Esophagus squamous epithelium (tissue), 4 donors: Measurements from ENCODE around the gene ZNF25.

Experiments used
- POLR2A ChIP-seq, 4 donors: fragments of 450-650 bp; IDR thresholded peaks; one replicate each; pipeline ENCODE4 v1.6.1; 2017; ENCODE audit warnings: antibody characterized with exemption in 4 of 4, mild to moderate bottlenecking in 4 of 4, moderate library complexity in 3 of 4
- TF ChIP-seq, protein P1 (sequence below), 6 experiments: fragments of 450-650 bp in 4 of 6; fragments of 200-600 bp in 2 of 6; sonication (generic) in 2 of 6; IDR thresholded peaks; one replicate each; pipeline ENCODE4 v1.5.1; 2016 to 2019; ENCODE audit warnings: antibody characterized with exemption in 6 of 6, mild to moderate bottlenecking in 4 of 6, moderate library complexity in 4 of 6

DNA sequence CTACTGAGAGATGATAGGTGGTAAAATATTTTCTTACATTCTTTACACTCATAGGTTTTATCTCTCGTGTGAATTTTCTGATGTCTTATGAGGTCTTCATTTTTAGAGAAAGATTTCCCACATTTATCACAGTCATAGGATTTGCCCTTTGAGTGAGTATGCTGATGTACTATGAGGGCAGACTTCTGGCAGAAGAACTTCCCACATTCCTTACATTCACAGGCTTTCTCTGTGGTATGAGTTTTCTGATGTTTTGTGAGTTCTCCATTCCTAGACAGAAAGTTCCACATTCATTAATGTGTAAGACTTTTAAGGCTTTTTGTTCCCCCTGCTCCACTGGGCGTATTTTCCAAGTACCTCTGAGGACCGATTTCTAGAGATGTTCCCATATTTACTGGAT is 23.5 kb downstream of the ZNF25 start:
- TF ChIP-seq POLR2A (IDR thresholded peaks at IDR 0.05) = no peak
- TF ChIP-seq, protein P1, sequence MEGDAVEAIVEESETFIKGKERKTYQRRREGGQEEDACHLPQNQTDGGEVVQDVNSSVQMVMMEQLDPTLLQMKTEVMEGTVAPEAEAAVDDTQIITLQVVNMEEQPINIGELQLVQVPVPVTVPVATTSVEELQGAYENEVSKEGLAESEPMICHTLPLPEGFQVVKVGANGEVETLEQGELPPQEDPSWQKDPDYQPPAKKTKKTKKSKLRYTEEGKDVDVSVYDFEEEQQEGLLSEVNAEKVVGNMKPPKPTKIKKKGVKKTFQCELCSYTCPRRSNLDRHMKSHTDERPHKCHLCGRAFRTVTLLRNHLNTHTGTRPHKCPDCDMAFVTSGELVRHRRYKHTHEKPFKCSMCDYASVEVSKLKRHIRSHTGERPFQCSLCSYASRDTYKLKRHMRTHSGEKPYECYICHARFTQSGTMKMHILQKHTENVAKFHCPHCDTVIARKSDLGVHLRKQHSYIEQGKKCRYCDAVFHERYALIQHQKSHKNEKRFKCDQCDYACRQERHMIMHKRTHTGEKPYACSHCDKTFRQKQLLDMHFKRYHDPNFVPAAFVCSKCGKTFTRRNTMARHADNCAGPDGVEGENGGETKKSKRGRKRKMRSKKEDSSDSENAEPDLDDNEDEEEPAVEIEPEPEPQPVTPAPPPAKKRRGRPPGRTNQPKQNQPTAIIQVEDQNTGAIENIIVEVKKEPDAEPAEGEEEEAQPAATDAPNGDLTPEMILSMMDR (IDR thresholded peaks at IDR 0.05) = no peak
